Vagina (tissue), 2 donors: Measurements from ENCODE around the gene CACNA1D.

ENCODE experiments used
- POLR2A ChIP-seq, 2 donors: fragments of 450-650 bp; IDR thresholded peaks; one replicate each; pipeline ENCODE4 v1.6.1; 2017; ENCODE audit warnings: antibody characterized with exemption in 2 of 2, mild to moderate bottlenecking in 2 of 2, moderate library complexity in 2 of 2
- POLR2AphosphoS5 ChIP-seq, 2 donors: sonication (generic); formaldehyde crosslinking; IDR thresholded peaks; one replicate each; pipeline ENCODE4 v1.9.0; 2017; ENCODE audit warnings: antibody characterized with exemption in 2 of 2, mild to moderate bottlenecking in 2 of 2, low read depth in 1 of 2; ENCODE audit not compliant: insufficient read depth in 1 of 2
- TF ChIP-seq, protein P1 (sequence below), 3 experiments: fragments of 450-650 bp in 2 of 3; fragments of 200-600 bp in 1 of 3; sonication (generic) in 1 of 3; IDR thresholded peaks; one replicate each; pipeline ENCODE4 v1.5.1; 2017 to 2019; ENCODE audit warnings: antibody characterized with exemption in 3 of 3, mild to moderate bottlenecking in 2 of 3, moderate library complexity in 2 of 3

DNA sequence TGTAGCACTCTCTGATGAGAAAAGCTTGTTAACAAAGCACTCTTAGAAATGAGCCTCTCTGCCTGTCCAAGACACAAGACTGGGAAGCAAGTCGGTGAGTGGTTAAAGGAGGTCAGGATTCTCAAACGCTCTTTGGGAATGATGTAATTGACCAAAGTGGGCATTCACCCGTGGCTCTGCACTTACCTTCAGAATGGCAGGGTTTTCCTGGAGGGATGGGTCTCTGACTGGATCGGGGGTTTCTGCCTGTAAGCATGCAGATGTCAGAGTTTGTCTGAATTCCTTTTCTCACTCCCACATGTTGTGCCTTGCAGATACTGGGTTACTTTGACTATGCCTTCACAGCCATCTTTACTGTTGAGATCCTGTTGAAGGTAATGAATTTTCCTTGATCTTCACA, 245.6 kb downstream of the CACNA1D start:
- TF ChIP-seq, protein P1, sequence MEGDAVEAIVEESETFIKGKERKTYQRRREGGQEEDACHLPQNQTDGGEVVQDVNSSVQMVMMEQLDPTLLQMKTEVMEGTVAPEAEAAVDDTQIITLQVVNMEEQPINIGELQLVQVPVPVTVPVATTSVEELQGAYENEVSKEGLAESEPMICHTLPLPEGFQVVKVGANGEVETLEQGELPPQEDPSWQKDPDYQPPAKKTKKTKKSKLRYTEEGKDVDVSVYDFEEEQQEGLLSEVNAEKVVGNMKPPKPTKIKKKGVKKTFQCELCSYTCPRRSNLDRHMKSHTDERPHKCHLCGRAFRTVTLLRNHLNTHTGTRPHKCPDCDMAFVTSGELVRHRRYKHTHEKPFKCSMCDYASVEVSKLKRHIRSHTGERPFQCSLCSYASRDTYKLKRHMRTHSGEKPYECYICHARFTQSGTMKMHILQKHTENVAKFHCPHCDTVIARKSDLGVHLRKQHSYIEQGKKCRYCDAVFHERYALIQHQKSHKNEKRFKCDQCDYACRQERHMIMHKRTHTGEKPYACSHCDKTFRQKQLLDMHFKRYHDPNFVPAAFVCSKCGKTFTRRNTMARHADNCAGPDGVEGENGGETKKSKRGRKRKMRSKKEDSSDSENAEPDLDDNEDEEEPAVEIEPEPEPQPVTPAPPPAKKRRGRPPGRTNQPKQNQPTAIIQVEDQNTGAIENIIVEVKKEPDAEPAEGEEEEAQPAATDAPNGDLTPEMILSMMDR (IDR thresholded peaks at IDR 0.05) = no peak
- TF ChIP-seq POLR2A (IDR thresholded peaks at IDR 0.05) (no peak), POLR2AphosphoS5 (IDR thresholded peaks at IDR 0.05; ENCODE audit: insufficient read depth in 1 of 2, low read depth in 1 of 2) (no peak)
